Vagina (tissue), 2 donors: Measurements from ENCODE around the gene ZNF580.

Experiments used
- CTCF ChIP-seq, 3 experiments: fragments of 450-650 bp in 2 of 3; fragments of 200-600 bp in 1 of 3; sonication (generic) in 1 of 3; IDR thresholded peaks; one replicate each; pipeline ENCODE4 v1.5.1; 2017 to 2019; ENCODE audit warnings: antibody characterized with exemption in 3 of 3, mild to moderate bottlenecking in 2 of 3, moderate library complexity in 2 of 3
- POLR2A ChIP-seq, 2 donors: fragments of 450-650 bp; IDR thresholded peaks; one replicate each; pipeline ENCODE4 v1.6.1; 2017; ENCODE audit warnings: antibody characterized with exemption in 2 of 2, mild to moderate bottlenecking in 2 of 2, moderate library complexity in 2 of 2
- POLR2AphosphoS5 ChIP-seq, 2 donors: sonication (generic); formaldehyde crosslinking; IDR thresholded peaks; one replicate each; pipeline ENCODE4 v1.9.0; 2017; ENCODE audit warnings: antibody characterized with exemption in 2 of 2, mild to moderate bottlenecking in 2 of 2, low read depth in 1 of 2; ENCODE audit not compliant: insufficient read depth in 1 of 2

- TF ChIP-seq CTCF (IDR thresholded peaks at IDR 0.05): no peak
- TF ChIP-seq POLR2A (IDR thresholded peaks at IDR 0.05): no peak
- no peak for TF ChIP-seq POLR2AphosphoS5 (IDR thresholded peaks at IDR 0.05; ENCODE audit: insufficient read depth in 1 of 2, low read depth in 1 of 2)
Observed at GRCh38 chr19:55652311-55653128, 11.7 kb downstream of the ZNF580 start.
